IPS-18a (cell line): ENCODE data around the gene EHBP1.
"Not testable (repeated sequence)": the region's sequence is repeated elsewhere in the genome, so short reads cannot be mapped to it uniquely, and the experiment has no call there.

Source experiments
- H3K27ac ChIP-seq: one replicate; pipeline ENCODE4 v1.5.1; 2013; ENCODE audit warnings: low read length
- H3K27me3 ChIP-seq: one replicate; pipeline ENCODE4 v1.6.1; 2013; ENCODE audit warnings: mild to moderate bottlenecking, low read length; ENCODE audit not compliant: control insufficient read depth, insufficient read depth
- H3K36me3 ChIP-seq: one replicate; pipeline ENCODE4 v1.6.1; 2013; ENCODE audit warnings: low read depth, low read length; ENCODE audit not compliant: control insufficient read depth
- H3K4me1 ChIP-seq: one replicate; pipeline ENCODE4 v1.6.1; 2013; ENCODE audit warnings: low read depth, low read length; ENCODE audit not compliant: control insufficient read depth
- H3K4me3 ChIP-seq: one replicate; pipeline ENCODE4 v1.5.1; 2013; ENCODE audit warnings: low read length
- H3K9ac ChIP-seq: one replicate; pipeline ENCODE4 v1.6.1; 2013; ENCODE audit warnings: mild to moderate bottlenecking, low read length, moderate library complexity
- H3K9me3 ChIP-seq: one replicate; pipeline ENCODE4 v1.6.1; 2013; ENCODE audit warnings: low read depth, low read length; ENCODE audit not compliant: control insufficient read depth

The EHBP1 gene

GRCh38 chr2:62706721-62707521, 1.4 kb downstream of the EHBP1 start:
- no peaks in the 10 kb centered on the region for H3K27me3 ChIP-seq
- no peak overlapping the region for H3K27ac ChIP-seq
- peak overlapping the region; percentile 82 for H3K4me3 ChIP-seq
- H3K9me3 ChIP-seq, result no peaks in the 10 kb centered on the region
- H3K36me3 ChIP-seq, result peaks cover 10% of the 10 kb centered on the region
- peaks cover 23% of the 10 kb centered on the region for H3K4me1 ChIP-seq
- H3K9ac ChIP-seq, result peak overlapping the region; percentile 71

GRCh38 chr2:62708751-62709150, 3.2 kb downstream of the EHBP1 start:
- peaks cover 23% of the 10 kb centered on the region for H3K4me1 ChIP-seq
- H3K27me3 ChIP-seq, result no peaks in the 10 kb centered on the region
- no peak overlapping the region for H3K27ac ChIP-seq
- no peak overlapping the region for H3K4me3 ChIP-seq
- no peaks in the 10 kb centered on the region for H3K9me3 ChIP-seq
- peaks cover 17% of the 10 kb centered on the region for H3K36me3 ChIP-seq
- no peak overlapping the region for H3K9ac ChIP-seq

- Histone ChIP-seq H3K9ac (no peak overlapping the region), H3K36me3 (peaks cover 17% of the 10 kb centered on the region), H3K27ac (no peak overlapping the region), H3K27me3 (no peaks in the 10 kb centered on the region), H3K4me3 (no peak overlapping the region), H3K9me3 (no peaks in the 10 kb centered on the region), H3K4me1 (peaks cover 16% of the 10 kb centered on the region)
These were observed 6.5 kb downstream of the EHBP1 start for GRCh38 chr2:62711832-62712494.

- not testable (repeated sequence) for H3K27ac ChIP-seq, H3K9ac ChIP-seq, H3K27me3 ChIP-seq, H3K9me3 ChIP-seq, H3K4me1 ChIP-seq, H3K4me3 ChIP-seq
- peaks cover 16% of the 10 kb centered on the region for H3K36me3 ChIP-seq
These were observed 7.7 kb downstream of the EHBP1 start for GRCh38 chr2:62713196-62713595.

DNA sequence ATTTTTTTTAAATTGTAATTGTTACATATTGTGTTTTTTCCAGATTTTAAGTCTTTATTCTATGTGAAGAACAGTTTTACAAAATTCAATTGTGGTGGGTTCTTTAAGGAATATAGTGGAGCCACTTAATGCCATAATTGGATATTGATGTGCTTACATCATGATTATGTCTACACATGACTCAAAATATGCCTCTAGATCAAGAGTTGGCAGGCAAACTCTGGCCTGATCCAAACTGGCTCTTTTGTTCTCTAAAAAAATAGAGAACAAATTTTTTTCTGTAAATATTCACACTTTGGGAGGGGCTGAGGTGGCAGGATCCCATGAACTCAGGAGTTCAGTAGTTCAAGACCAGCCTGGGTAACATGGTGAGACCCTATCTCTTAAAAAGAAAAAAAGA, 8.3 kb downstream of the EHBP1 start:
- peaks cover 9% of the 10 kb centered on the region for H3K36me3 ChIP-seq
- no peak overlapping the region for H3K4me3 ChIP-seq
- H3K9me3 ChIP-seq, result no peaks in the 10 kb centered on the region
- H3K27me3 ChIP-seq, result no peaks in the 10 kb centered on the region
- peaks cover 3% of the 10 kb centered on the region for H3K4me1 ChIP-seq
- H3K9ac ChIP-seq, result no peak overlapping the region
- no peak overlapping the region for H3K27ac ChIP-seq

DNA sequence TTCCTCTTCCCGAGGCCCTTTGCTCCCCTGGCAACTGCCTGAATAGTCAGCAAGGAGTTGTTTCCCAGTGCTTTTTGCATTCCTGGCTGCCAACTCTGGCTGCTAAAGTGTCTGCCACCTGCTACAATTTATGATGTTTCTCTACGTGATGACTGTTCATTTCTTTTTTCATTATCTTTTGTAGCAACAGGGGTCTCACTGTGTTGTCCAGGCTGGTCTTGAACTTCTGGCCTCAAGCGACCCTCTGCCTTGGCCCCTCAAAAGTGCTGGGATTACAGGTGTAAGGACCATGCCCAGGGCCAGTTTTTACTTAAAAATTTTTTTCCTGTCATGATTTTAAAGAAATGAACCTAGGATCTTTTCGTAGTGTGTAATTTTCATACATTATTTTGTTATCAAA, 11.3 kb downstream of the EHBP1 start:
- no peak overlapping the region for H3K4me3 ChIP-seq
- H3K9me3 ChIP-seq, result no peaks in the 10 kb centered on the region
- no peaks in the 10 kb centered on the region for H3K27me3 ChIP-seq
- H3K36me3 ChIP-seq, result peaks cover 6% of the 10 kb centered on the region
- no peak overlapping the region for H3K9ac ChIP-seq
- H3K4me1 ChIP-seq, result no peaks in the 10 kb centered on the region
- H3K27ac ChIP-seq, result no peak overlapping the region

GRCh38 chr2:62717503-62718081, 12.1 kb downstream of the EHBP1 start:
- H3K27me3 ChIP-seq, result no peaks in the 10 kb centered on the region
- H3K27ac ChIP-seq, result no peak overlapping the region
- no peak overlapping the region for H3K4me3 ChIP-seq
- no peak overlapping the region for H3K9ac ChIP-seq
- no peaks in the 10 kb centered on the region for H3K4me1 ChIP-seq
- no peaks in the 10 kb centered on the region for H3K9me3 ChIP-seq
- no peaks in the 10 kb centered on the region for H3K36me3 ChIP-seq

- no peak overlapping the region for H3K27ac ChIP-seq
- H3K9me3 ChIP-seq, result no peaks in the 10 kb centered on the region
- no peaks in the 10 kb centered on the region for H3K4me1 ChIP-seq
- H3K9ac ChIP-seq, result no peak overlapping the region
- H3K27me3 ChIP-seq, result no peaks in the 10 kb centered on the region
- H3K36me3 ChIP-seq, result no peaks in the 10 kb centered on the region
- H3K4me3 ChIP-seq, result no peak overlapping the region
These were observed 12.8 kb downstream of the EHBP1 start for GRCh38 chr2:62718225-62718822.

DNA sequence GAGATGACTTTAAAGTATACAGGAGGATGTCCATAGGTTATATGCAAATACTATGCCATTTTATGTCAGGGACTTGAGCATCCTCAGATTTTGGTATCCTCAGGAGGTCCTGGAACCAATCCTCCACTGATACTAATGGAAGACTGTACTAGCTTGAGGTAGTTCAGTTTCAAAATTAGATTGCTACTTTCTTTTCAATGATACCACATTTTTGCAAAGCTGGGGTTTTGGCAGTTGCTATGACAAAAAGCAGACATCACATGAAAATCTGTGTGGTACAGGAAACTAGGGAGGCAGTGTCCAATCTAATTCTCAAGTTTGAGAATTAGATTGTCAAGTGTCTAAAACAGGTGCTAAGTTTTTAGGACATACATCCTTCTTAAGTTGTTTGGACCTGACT, 14.2 kb downstream of the EHBP1 start:
- Histone ChIP-seq H3K36me3 (no peaks in the 10 kb centered on the region), H3K9ac (no peak overlapping the region), H3K9me3 (no peaks in the 10 kb centered on the region), H3K27ac (no peak overlapping the region), H3K4me1 (no peaks in the 10 kb centered on the region), H3K4me3 (no peak overlapping the region), H3K27me3 (no peaks in the 10 kb centered on the region)

- Histone ChIP-seq H3K9me3 (no peaks in the 10 kb centered on the region), H3K9ac (no peak overlapping the region), H3K4me1 (no peaks in the 10 kb centered on the region), H3K27me3 (no peaks in the 10 kb centered on the region), H3K4me3 (no peak overlapping the region), H3K36me3 (no peaks in the 10 kb centered on the region), H3K27ac (no peak overlapping the region)
These were observed 17.2 kb downstream of the EHBP1 start for GRCh38 chr2:62722679-62723078.

GRCh38 chr2:62723253-62723652, 17.7 kb downstream of the EHBP1 start:
- no peak overlapping the region for H3K9ac ChIP-seq
- no peaks in the 10 kb centered on the region for H3K27me3 ChIP-seq
- no peaks in the 10 kb centered on the region for H3K36me3 ChIP-seq
- no peaks in the 10 kb centered on the region for H3K4me1 ChIP-seq
- H3K27ac ChIP-seq, result no peak overlapping the region
- H3K4me3 ChIP-seq, result no peak overlapping the region
- no peaks in the 10 kb centered on the region for H3K9me3 ChIP-seq
